KMS-11 (cell line): ENCODE measurements around the gene MOSMO.

Experiments
- H2AFZ ChIP-seq: fragments of 200-600 bp; sonication (generic); 2 replicates; pipeline ENCODE4 v1.6.1; 2016; ENCODE audit warnings: antibody characterized with exemption, mixed run types, low read depth
- H3K27ac ChIP-seq: fragments of 200-600 bp; sonication (generic); 2 replicates; pipeline ENCODE4 v1.6.1; 2016; ENCODE audit warnings: mild to moderate bottlenecking, mixed run types
- H3K27me3 ChIP-seq: fragments of 200-600 bp; sonication (generic); 2 replicates; pipeline ENCODE4 v1.6.1; 2017; ENCODE audit warnings: mild to moderate bottlenecking, low read depth, mixed run types, moderate library complexity; ENCODE audit not compliant: insufficient read depth
- H3K36me3 ChIP-seq: fragments of 200-600 bp; sonication (generic); 2 replicates; pipeline ENCODE4 v1.6.1; 2017; ENCODE audit warnings: mild to moderate bottlenecking, mixed run types; ENCODE audit not compliant: insufficient read depth
- H3K4me1 ChIP-seq: fragments of 200-600 bp; sonication (generic); 2 replicates; pipeline ENCODE4 v1.6.1; 2016; ENCODE audit warnings: mild to moderate bottlenecking, low read depth, mixed run types; ENCODE audit not compliant: poor library complexity, severe bottlenecking
- H3K4me2 ChIP-seq: fragments of 200-600 bp; sonication (generic); 2 replicates; pipeline ENCODE4 v1.7.0; 2016; ENCODE audit warnings: mild to moderate bottlenecking, mixed run types
- H3K4me3 ChIP-seq: fragments of 200-600 bp; sonication (generic); IDR thresholded peaks from 2 replicates; pipeline ENCODE4 v1.6.1; 2017; ENCODE audit warnings: low read depth, low read length, mixed read lengths; ENCODE audit not compliant: insufficient read depth
- H3K79me2 ChIP-seq: fragments of 200-600 bp; sonication (generic); 2 replicates; pipeline ENCODE4 v1.6.1; 2016; ENCODE audit warnings: low read depth, mixed run types; ENCODE audit not compliant: insufficient read depth
- H3K9ac ChIP-seq: fragments of 200-600 bp; sonication (generic); 2 replicates; pipeline ENCODE4 v1.6.1; 2016; ENCODE audit warnings: mild to moderate bottlenecking, mixed run types
- H4K20me1 ChIP-seq: fragments of 200-600 bp; sonication (generic); 2 replicates; pipeline ENCODE4 v1.6.1; 2016; ENCODE audit warnings: mild to moderate bottlenecking, mixed run types; ENCODE audit not compliant: insufficient read depth
- CTCF ChIP-seq: fragments of 200-600 bp; sonication (generic); conservative IDR thresholded peaks from 2 replicates; pipeline ENCODE4 v1.6.1; 2017; ENCODE audit warnings: low read depth, mild to moderate bottlenecking, antibody characterized with exemption, low read length, moderate library complexity, mixed read lengths

MOSMO gene

DNA sequence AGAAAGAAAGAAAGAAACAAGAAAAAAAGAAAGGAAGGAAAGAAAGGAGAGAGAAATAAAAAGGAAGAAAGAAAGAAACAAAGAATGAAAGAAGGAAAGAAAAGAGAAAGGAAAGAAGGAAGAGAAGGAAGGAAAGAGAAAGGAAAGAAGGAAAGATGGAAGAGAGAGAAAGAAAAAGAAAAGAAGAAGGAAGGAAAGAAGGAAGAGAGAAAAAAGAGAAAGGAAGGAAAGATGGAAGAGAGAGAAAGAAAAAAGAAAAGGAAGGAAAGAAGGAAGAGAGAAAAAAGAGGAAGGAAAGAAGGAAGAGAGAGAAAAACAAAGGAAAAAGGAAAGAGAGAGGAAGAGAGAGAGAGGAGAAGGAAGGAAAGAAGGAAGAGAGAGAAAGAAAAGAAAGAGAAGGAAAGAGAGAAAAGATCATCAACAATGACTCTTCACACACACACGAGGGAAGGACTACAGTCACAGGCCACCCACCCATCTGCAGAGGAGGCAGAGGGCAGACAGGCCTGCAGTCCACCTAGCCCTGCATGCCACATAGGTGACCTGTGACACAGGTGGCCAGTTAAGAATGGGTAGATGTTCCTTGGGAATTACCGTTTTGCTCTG is 108.3 kb downstream of the MOSMO start:
- H3K79me2 ChIP-seq = no peaks in the 10 kb centered on the region
- no peak overlapping the region for H3K4me2 ChIP-seq
- H3K27ac ChIP-seq = no peak overlapping the region
- no peaks in the 10 kb centered on the region for H3K27me3 ChIP-seq
- H2AFZ ChIP-seq = no peak overlapping the region
- H4K20me1 ChIP-seq = no peaks in the 10 kb centered on the region
- TF ChIP-seq CTCF = no peak
- H3K9ac ChIP-seq = no peak overlapping the region
- H3K36me3 ChIP-seq = no peaks in the 10 kb centered on the region
- H3K4me3 ChIP-seq = no peak overlapping the region
- peaks cover under 1% of the 10 kb centered on the region for H3K4me1 ChIP-seq

DNA sequence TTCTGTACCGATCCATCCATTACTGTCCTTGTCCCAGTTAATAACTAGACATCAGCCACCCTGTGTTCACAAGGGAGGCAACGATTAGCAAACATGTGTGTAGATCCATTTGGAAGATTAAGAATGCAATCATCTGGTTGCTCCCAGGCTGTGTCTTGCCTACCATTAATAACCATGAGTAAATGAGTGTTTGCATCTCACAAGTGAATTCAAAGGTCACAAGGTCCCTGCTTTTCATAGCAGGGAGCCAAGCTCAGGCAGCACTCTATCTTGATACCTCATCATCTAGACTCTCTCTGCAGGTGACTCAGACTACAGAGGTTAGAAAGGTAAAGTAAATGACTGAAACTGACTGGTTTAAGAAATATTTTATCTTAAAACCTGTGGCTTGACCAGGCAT is 109.7 kb downstream of the MOSMO start:
- Histone ChIP-seq H3K9ac (no peak overlapping the region), H4K20me1 (no peaks in the 10 kb centered on the region), H3K36me3 (no peaks in the 10 kb centered on the region), H3K79me2 (no peaks in the 10 kb centered on the region), H2AFZ (no peak overlapping the region), H3K4me1 (no peaks in the 10 kb centered on the region), H3K27me3 (no peaks in the 10 kb centered on the region), H3K4me3 (no peak overlapping the region), H3K4me2 (no peak overlapping the region), H3K27ac (no peak overlapping the region)
- no peak for TF ChIP-seq CTCF

DNA sequence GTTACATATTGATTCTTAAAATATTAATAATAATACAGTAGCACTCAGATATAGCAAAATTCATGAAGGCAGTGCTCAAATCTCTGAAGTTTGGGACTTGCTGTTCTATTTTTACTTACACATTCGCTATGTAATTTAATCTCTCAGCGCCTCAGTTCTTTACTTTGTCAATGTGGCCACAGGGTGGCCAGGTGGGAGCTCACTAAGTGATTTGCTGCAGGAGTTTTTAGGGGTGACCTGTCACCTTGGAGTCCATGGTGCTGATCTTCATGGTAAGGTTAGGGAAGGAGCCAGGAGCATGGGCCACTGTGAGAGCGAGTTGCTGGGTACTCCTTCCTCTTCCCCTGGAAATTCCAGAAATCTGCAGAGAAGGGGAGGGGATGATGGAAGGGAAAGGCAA is 112.5 kb downstream of the MOSMO start:
- H3K79me2 ChIP-seq = no peaks in the 10 kb centered on the region

DNA sequence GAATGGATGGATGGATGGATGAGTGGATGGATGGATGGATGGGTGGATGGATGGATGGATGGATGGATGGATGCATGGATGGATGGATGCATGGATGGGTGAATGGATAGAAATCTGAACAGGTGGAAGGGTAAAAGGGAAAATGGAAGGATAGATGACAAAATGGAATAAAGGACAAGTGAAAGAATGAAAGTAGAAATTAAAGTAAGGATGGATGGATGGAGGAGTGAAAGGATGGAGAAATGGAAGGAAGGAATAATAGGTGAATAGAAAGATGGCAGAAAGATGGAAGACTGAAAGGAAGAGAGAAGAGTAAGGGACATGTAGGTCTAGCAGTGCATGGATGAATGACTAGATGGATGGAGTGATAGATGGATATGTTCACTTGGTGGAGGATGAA is 114.3 kb downstream of the MOSMO start:
- Histone ChIP-seq H3K79me2 (no peaks in the 10 kb centered on the region), H3K27me3 (no peaks in the 10 kb centered on the region), H3K4me2 (no peak overlapping the region), H3K36me3 (no peaks in the 10 kb centered on the region), H3K4me1 (no peaks in the 10 kb centered on the region), H3K4me3 (no peak overlapping the region), H3K9ac (no peak overlapping the region), H4K20me1 (no peaks in the 10 kb centered on the region), H2AFZ (no peak overlapping the region), H3K27ac (no peak overlapping the region)
- TF ChIP-seq CTCF = no peak

More for the DNA sequence above, 112.5 kb downstream of the MOSMO start:
- no peak overlapping the region for H2AFZ ChIP-seq
- H3K4me3 ChIP-seq = no peak overlapping the region
- H3K27me3 ChIP-seq = no peaks in the 10 kb centered on the region
- H3K4me1 ChIP-seq = no peaks in the 10 kb centered on the region
- no peaks in the 10 kb centered on the region for H4K20me1 ChIP-seq
- H3K9ac ChIP-seq = no peak overlapping the region
- no peak for TF ChIP-seq CTCF
- no peak overlapping the region for H3K4me2 ChIP-seq
- H3K36me3 ChIP-seq = no peaks in the 10 kb centered on the region
- H3K27ac ChIP-seq = no peak overlapping the region
